IMR-90 (cell line): Measurements from ENCODE around the gene SCYL3. TPM values are rescaled to one million over a fixed set of nuclear protein-coding genes. Genes with fewer than 3 reads are reported as not detected.

Source experiments
- ATAC-seq: fragments of 200-7000 bp; cut with Tn5 transposase; 2 replicates; pipeline ENCODE4 v1.9.1; 2020; ENCODE audit warnings: low read depth, mild to moderate bottlenecking, moderate library complexity
- BruUV-seq: library from RNA; stranded (reverse); fragments of 400-500 nt; replicated peaks from 2 replicates; lab custom pipeline; 2021; lab: Mats Ljungman, UMichigan
- CTCF ChIA-PET: fragments of 300-600 bp; formaldehyde crosslinking; extraction: SDS; loops from one replicate; lab custom pipeline; 2021; ENCODE audit warnings: antibody characterized with exemption; lab: Yijun Ruan, JAX
- POLR2A ChIA-PET: fragments of 300-600 bp; sonication (Branson Sonifier 250); formaldehyde crosslinking; loops from one replicate; lab custom pipeline; 2022; ENCODE audit warnings: antibody characterized with exemption; ENCODE audit not compliant: unreplicated experiment; lab: Charles Lee
- DNase-seq: peaks from one replicate; pipeline ENCODE4 v3.0.0; 2013
- H2AFZ ChIP-seq: replicated peaks from 2 replicates; pipeline ENCODE3; 2013; ENCODE audit warnings: low read length, mild to moderate bottlenecking; ENCODE audit not compliant: poor library complexity
- H2AK5ac ChIP-seq: 2 replicates; pipeline ENCODE4 v1.6.1; 2013; ENCODE audit warnings: low read depth, low read length, inconsistent platforms
- H2AK9ac ChIP-seq: replicated peaks from 2 replicates; pipeline ENCODE3; 2013; ENCODE audit warnings: mild to moderate bottlenecking, low read depth, low read length, moderate library complexity; ENCODE audit not compliant: poor library complexity
- H2BK120ac ChIP-seq: 2 replicates; pipeline ENCODE4 v1.6.1; 2013; ENCODE audit warnings: low read depth, low read length, inconsistent platforms
- H2BK15ac ChIP-seq: 3 replicates; pipeline ENCODE4 v1.6.1; 2013; ENCODE audit warnings: low read depth, low read length, inconsistent platforms
- H2BK20ac ChIP-seq: 2 replicates; pipeline ENCODE4 v1.6.1; 2013; ENCODE audit warnings: low read depth, mild to moderate bottlenecking, inconsistent platforms, low read length, moderate library complexity
- H2BK5ac ChIP-seq: 2 replicates; pipeline ENCODE4 v1.6.1; 2013; ENCODE audit warnings: mild to moderate bottlenecking, low read depth, low read length, inconsistent platforms; ENCODE audit not compliant: poor library complexity, severe bottlenecking
- H3K14ac ChIP-seq: replicated peaks from 2 replicates; pipeline ENCODE4 v1.6.1; 2013; ENCODE audit warnings: low read depth, low read length, inconsistent platforms
- H3K18ac ChIP-seq: 2 replicates; pipeline ENCODE4 v1.6.1; 2013; ENCODE audit warnings: low read depth, low read length, control low read depth
- H3K23ac ChIP-seq: 2 replicates; pipeline ENCODE4 v1.6.1; 2013; ENCODE audit warnings: low read depth, low read length, inconsistent platforms
- H3K27ac ChIP-seq: 2 replicates; pipeline ENCODE4 v1.5.1; 2013; ENCODE audit warnings: mild to moderate bottlenecking, control low read depth, low read length; ENCODE audit not compliant: insufficient read depth
- H3K27me3 ChIP-seq: 2 replicates; pipeline ENCODE4 v1.6.1; 2013; ENCODE audit warnings: low read length; ENCODE audit not compliant: control insufficient read depth, insufficient read depth
- H3K36me3 ChIP-seq: 2 replicates; pipeline ENCODE4 v1.6.1; 2013; ENCODE audit warnings: low read length, mixed read lengths; ENCODE audit not compliant: control insufficient read depth, insufficient read depth
- H3K4ac ChIP-seq: 2 replicates; pipeline ENCODE4 v1.6.1; 2013; ENCODE audit warnings: low read depth, low read length, inconsistent platforms
- H3K4me1 ChIP-seq: 2 replicates; pipeline ENCODE4 v1.6.1; 2013; ENCODE audit warnings: low read length, mixed read lengths; ENCODE audit not compliant: control insufficient read depth, insufficient read depth
- H3K4me2 ChIP-seq: 2 replicates; pipeline ENCODE4 v1.6.1; 2013; ENCODE audit warnings: low read depth, mild to moderate bottlenecking, control low read depth, low read length, moderate library complexity
- H3K4me3 ChIP-seq: 2 replicates; pipeline ENCODE4 v1.5.1; 2013; ENCODE audit warnings: low read depth, mild to moderate bottlenecking, control low read depth, low read length, moderate library complexity; ENCODE audit not compliant: insufficient read depth
- H3K56ac ChIP-seq: 2 replicates; pipeline ENCODE4 v1.6.1; 2013; ENCODE audit warnings: low read length, inconsistent platforms; ENCODE audit not compliant: insufficient read depth; ENCODE audit errors: extremely low read depth
- H3K79me1 ChIP-seq, 2 experiments: 2 replicates each; pipeline ENCODE4 v1.6.1; 2013; ENCODE audit warnings: low read length in 2 of 2, inconsistent platforms in 1 of 2, low read depth in 1 of 2
- H3K9ac ChIP-seq: 2 replicates; pipeline ENCODE4 v1.6.1; 2013; ENCODE audit warnings: low read depth, low read length, control low read depth
- H3K9me1 ChIP-seq: 2 replicates; pipeline ENCODE4 v1.6.1; 2013; ENCODE audit warnings: low read length, inconsistent platforms; ENCODE audit not compliant: insufficient read depth
- H3K9me3 ChIP-seq: 2 replicates; pipeline ENCODE4 v1.6.1; 2013; ENCODE audit warnings: low read length; ENCODE audit not compliant: control insufficient read depth, insufficient read depth
- H4K20me1 ChIP-seq: 2 replicates; pipeline ENCODE4 v1.6.1; 2013; ENCODE audit warnings: low read length, inconsistent platforms; ENCODE audit not compliant: insufficient read depth
- H4K5ac ChIP-seq: 2 replicates; pipeline ENCODE4 v1.6.1; 2013; ENCODE audit warnings: mild to moderate bottlenecking, low read depth, low read length, control low read depth
- H4K8ac ChIP-seq, 2 experiments: 2 replicates each; pipeline ENCODE4 v1.6.1; 2013; ENCODE audit warnings: low read depth in 2 of 2, low read length in 2 of 2, control low read depth in 1 of 2, inconsistent platforms in 1 of 2
- H4K91ac ChIP-seq: 2 replicates; pipeline ENCODE4 v1.6.1; 2013; ENCODE audit warnings: low read depth, low read length, inconsistent platforms; ENCODE audit not compliant: insufficient read depth
- BHLHE40 ChIP-seq: fragments of 150-350 bp; IDR thresholded peaks from 2 replicates; pipeline ENCODE4 v1.6.1; 2016; ENCODE audit warnings: mild to moderate bottlenecking, low read depth, low read length
- CEBPB ChIP-seq: IDR thresholded peaks from 2 replicates; pipeline ENCODE4 v1.6.1; 2012; ENCODE audit warnings: low read depth, low read length, improper control_type of control experiment
- CHD1 ChIP-seq: IDR thresholded peaks from 2 replicates; pipeline ENCODE4 v1.6.1; 2012; ENCODE audit warnings: low read depth, low read length, improper control_type of control experiment
- FOS ChIP-seq: fragments of 150-350 bp; IDR thresholded peaks from 2 replicates; pipeline ENCODE4 v1.6.1; 2016; ENCODE audit warnings: low read depth, low read length
- MAZ ChIP-seq: IDR thresholded peaks from 2 replicates; pipeline ENCODE4 v1.6.1; 2012; ENCODE audit warnings: low read depth, mild to moderate bottlenecking, low read length, improper control_type of control experiment, moderate library complexity, borderline replicate concordance
- MXI1 ChIP-seq: IDR thresholded peaks from 2 replicates; pipeline ENCODE4 v1.6.1; 2012; ENCODE audit warnings: low read depth, mild to moderate bottlenecking, low read length, moderate library complexity, borderline replicate concordance
- POLR2A ChIP-seq: IDR thresholded peaks from 2 replicates; pipeline ENCODE4 v1.6.1; 2012; ENCODE audit warnings: mild to moderate bottlenecking, low read depth, low read length
- RAD21 ChIP-seq: IDR thresholded peaks from 2 replicates; pipeline ENCODE4 v1.6.1; 2012; ENCODE audit warnings: low read length, improper control_type of control experiment
- RCOR1 ChIP-seq: IDR thresholded peaks from 2 replicates; pipeline ENCODE4 v1.6.1; 2012; ENCODE audit warnings: mild to moderate bottlenecking, low read length, improper control_type of control experiment; ENCODE audit not compliant: insufficient replicate concordance
- RFX5 ChIP-seq: IDR thresholded peaks from 2 replicates; pipeline ENCODE4 v1.8.0; 2012; ENCODE audit warnings: low read depth, mild to moderate bottlenecking, low read length, moderate library complexity
- SMC3 ChIP-seq: fragments of 150-350 bp; IDR thresholded peaks from 2 replicates; pipeline ENCODE4 v1.6.1; 2016; ENCODE audit warnings: low read depth, mild to moderate bottlenecking, antibody characterized with exemption, low read length, moderate library complexity
- WGBS, 2 experiments: methylation state at CpG; one replicate each; pipeline versions ENCODE4 v1.1.5 to v1.1.7; 2013; ENCODE audit warnings: missing lambda C conversion rate in 2 of 2; ENCODE audit not compliant: insufficient read length in 1 of 2; ENCODE audit errors: extremely low coverage in 2 of 2; 5-methylcytosine and 5-hydroxymethylcytosine counted together
- dilution Hi-C: fragments of 300-500 bp; cut with HindIII; formaldehyde crosslinking; loops from one replicate; pipeline ENCODE4 v1.14.3; 2018; ENCODE audit warnings: low sequenced_read_pairs; ENCODE audit not compliant: unreplicated experiment
- in situ Hi-C: fragments of 300-500 bp; cut with MboI; formaldehyde crosslinking; loops from 3 replicates; pipeline ENCODE4 v1.14.3; 2019; ENCODE audit warnings: low sequenced_read_pairs, inconsistent platforms, mixed read lengths
- intact Hi-C: fragments of 100-400 bp; cut with micrococcal nuclease; formaldehyde crosslinking; loops from 2 replicates; pipeline ENCODE4 v1.10.0; 2022
- polyA plus RNA-seq, 3 experiments: library from polyadenylated mRNA; depleted of rRNA; stranded (reverse); fragments of >200 nt; gene quantifications; 2 replicates each; pipeline ENCODE4 v1.2.3, GENCODE V29; 2012; ENCODE audit warnings: low replicate concordance in 1 of 3
- total RNA-seq: library from RNA; depleted of rRNA; stranded (reverse); fragments of >200 nt; gene quantifications from 2 replicates; pipeline ENCODE4 v1.2.3, GENCODE V29; 2012
- TF ChIP-seq, protein P1 (sequence below): conservative IDR thresholded peaks from 2 replicates; pipeline ENCODE4 v1.5.1; 2012; ENCODE audit warnings: mild to moderate bottlenecking, low read depth, low read length, improper control_type of control experiment
- TF ChIP-seq, protein P2 (sequence below): fragments of 150-350 bp; IDR thresholded peaks from 2 replicates; pipeline ENCODE4 v1.6.1; 2017; ENCODE audit warnings: mild to moderate bottlenecking, antibody characterized with exemption, low read length, low read depth
- TF ChIP-seq, protein P3 (sequence below): fragments of 150-350 bp; IDR thresholded peaks from 2 replicates; pipeline ENCODE4 v1.6.1; 2016; ENCODE audit warnings: low read depth, mild to moderate bottlenecking, low read length, moderate library complexity, borderline replicate concordance

SCYL3 gene
- total and polyA plus RNA-seq, 2 of the 4 experiments (the other 2 are of a cell fraction): 3.9 to 8.4 TPM

GRCh38 chr1:169836198-169836597 lies 57.5 kb downstream of the SCYL3 start:
- Histone ChIP-seq H3K9ac (no peak overlapping the region), H3K4ac (no peak overlapping the region), H3K36me3 (no peaks in the 10 kb centered on the region; the same call in none of the 2 replicates), H4K20me1 (no peaks in the 10 kb centered on the region), H3K4me1 (no peaks in the 10 kb centered on the region), H2AK5ac (no peak overlapping the region), H3K23ac (no peak overlapping the region), H2BK20ac (no peak overlapping the region), H3K18ac (no peak overlapping the region), H3K9me3 (no peaks in the 10 kb centered on the region), H2AK9ac (no peak overlapping the region), H3K27me3 (no peaks in the 10 kb centered on the region), H2BK120ac (no peak overlapping the region), H4K5ac (no peak overlapping the region), H2BK5ac (no peak overlapping the region), H3K79me1 (peaks cover 0 to 6% of the 10 kb centered on the region in 2 experiments; a peak in 2 of 4 replicates), H2AFZ (no peak overlapping the region), H3K9me1 (no peaks in the 10 kb centered on the region), H2BK15ac (no peak overlapping the region), H4K8ac (no peak overlapping the region), H3K4me2 (no peak overlapping the region), H3K56ac (no peak overlapping the region), H3K27ac (no peak overlapping the region), H3K4me3 (no peak overlapping the region), H4K91ac (no peak overlapping the region), H3K14ac (no peak overlapping the region)
- ChIA-PET POLR2A (no interaction called here), CTCF (no interaction called here)
- TF ChIP-seq, protein P1, sequence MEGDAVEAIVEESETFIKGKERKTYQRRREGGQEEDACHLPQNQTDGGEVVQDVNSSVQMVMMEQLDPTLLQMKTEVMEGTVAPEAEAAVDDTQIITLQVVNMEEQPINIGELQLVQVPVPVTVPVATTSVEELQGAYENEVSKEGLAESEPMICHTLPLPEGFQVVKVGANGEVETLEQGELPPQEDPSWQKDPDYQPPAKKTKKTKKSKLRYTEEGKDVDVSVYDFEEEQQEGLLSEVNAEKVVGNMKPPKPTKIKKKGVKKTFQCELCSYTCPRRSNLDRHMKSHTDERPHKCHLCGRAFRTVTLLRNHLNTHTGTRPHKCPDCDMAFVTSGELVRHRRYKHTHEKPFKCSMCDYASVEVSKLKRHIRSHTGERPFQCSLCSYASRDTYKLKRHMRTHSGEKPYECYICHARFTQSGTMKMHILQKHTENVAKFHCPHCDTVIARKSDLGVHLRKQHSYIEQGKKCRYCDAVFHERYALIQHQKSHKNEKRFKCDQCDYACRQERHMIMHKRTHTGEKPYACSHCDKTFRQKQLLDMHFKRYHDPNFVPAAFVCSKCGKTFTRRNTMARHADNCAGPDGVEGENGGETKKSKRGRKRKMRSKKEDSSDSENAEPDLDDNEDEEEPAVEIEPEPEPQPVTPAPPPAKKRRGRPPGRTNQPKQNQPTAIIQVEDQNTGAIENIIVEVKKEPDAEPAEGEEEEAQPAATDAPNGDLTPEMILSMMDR: no peak
- TF ChIP-seq SMC3 (no peak), CHD1 (no peak), POLR2A (no peak), MXI1 (no peak), RAD21 (no peak), FOS (no peak), RCOR1 (no peak), RFX5 (no peak), MAZ (no peak), CEBPB (no peak), BHLHE40 (no peak)
- TF ChIP-seq, protein P2, sequence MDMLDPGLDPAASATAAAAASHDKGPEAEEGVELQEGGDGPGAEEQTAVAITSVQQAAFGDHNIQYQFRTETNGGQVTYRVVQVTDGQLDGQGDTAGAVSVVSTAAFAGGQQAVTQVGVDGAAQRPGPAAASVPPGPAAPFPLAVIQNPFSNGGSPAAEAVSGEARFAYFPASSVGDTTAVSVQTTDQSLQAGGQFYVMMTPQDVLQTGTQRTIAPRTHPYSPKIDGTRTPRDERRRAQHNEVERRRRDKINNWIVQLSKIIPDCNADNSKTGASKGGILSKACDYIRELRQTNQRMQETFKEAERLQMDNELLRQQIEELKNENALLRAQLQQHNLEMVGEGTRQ: no peak
- TF ChIP-seq, protein P3, sequence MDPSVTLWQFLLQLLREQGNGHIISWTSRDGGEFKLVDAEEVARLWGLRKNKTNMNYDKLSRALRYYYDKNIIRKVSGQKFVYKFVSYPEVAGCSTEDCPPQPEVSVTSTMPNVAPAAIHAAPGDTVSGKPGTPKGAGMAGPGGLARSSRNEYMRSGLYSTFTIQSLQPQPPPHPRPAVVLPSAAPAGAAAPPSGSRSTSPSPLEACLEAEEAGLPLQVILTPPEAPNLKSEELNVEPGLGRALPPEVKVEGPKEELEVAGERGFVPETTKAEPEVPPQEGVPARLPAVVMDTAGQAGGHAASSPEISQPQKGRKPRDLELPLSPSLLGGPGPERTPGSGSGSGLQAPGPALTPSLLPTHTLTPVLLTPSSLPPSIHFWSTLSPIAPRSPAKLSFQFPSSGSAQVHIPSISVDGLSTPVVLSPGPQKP: no peak
- no peak for ATAC-seq
- dilution Hi-C loops (no loop called here), intact Hi-C loops (no loop called here), in situ Hi-C loops (no loop called here)
- DNase-seq: no peak
- no CpG with 5 or more reads among the region's 1 CpG for WGBS, 2 experiments
- no TSS peak for BruUV-seq
